Activated gamma-delta T cell (primary cell): ENCODE data around the gene ZXDC.

Experiments used
- DNase-seq: peaks from one replicate; lab custom pipeline; 2025; lab: John Stamatoyannopoulos, UW

ZXDC gene

DNA sequence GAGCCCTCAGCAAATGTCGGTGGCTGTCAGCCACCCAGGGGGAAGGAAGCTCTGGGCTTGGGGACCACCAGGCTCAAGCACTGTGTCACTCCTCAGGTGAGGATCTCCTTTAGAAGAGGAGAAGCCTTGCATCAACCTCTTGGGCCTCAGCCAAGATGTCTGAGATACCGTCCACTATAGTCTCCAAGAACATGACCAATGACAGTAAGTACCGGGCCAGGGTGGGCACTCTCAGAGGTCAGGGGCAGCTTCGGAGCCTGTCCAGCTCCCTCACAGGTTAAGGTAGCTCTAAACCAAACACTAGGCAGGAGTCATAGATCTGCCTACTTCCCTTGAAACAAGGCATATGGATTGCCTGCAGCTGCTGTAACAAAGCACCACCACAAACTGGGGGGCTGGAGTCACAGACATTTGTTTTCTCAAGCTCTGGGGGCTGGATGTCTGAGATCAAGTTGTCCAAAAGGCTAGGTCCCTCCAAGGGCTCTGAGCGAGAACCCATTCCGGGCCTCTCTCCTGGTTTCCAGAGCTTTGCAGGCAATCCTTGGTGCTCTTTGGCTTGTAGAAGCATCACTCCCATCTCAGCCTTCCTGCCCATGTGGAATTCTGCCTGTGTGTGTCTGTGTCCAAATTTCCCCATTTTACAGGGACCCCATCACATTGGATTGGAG, 79.7 kb downstream of the ZXDC start:
- no peak for DNase-seq

DNA sequence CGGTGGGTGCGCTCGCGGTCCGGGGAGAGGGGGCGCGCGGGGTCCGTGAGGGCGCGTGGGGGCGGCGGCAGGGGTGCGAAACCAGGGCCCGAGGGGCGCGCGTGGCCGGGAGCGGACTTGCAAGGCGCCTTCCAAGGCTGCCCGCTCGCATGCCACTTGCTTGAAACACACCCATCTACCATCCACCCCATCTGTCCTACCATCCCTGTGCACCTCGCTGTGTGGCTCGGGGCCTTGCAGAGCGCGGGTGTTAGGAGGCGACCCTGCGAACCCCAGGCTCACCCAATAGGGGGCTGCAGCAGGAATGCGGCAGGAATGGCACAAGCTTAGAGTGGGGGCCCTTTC, 80.7 kb downstream of the ZXDC start:
- DNase-seq = no peak

DNA sequence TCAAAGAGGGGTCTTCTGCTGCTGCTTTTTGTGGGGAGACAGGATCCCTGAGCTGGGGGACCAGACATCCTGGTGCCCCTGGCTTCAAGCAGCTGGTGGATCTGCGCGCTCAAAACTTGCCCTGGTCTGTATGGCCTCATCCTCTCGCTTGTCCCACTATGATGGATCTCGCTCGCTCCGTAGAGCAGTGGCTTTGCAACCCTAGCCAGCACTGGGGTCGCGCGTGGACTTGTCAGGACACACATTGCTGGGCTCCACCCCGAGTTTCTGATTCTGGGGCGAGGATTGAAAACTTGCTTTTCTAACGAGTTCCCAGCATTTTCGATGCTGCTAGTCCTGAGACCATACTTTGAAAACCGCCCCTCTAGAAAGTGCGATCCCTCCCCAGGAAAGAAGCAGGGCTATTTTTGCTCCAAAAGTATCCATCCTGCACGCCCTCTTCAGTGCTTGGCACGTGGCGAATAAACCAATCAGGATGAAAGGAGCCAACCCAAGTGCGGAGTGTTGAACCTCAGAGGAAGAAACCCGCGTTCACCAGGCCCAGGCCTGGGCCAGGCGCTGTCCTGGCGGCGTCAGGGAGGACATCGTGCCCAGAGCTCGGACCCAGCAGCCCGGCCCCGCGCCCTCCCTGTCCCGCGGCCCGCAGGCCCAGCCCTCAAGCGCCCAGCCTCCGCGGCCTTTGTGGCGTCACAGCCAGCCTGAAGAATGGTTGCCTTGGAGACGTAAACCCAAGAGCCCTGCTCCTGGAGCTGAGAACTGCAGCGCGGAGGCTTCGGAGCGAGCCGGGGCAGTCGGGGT, 81.3 kb downstream of the ZXDC start, which contains the start of gene CFAP100:
Gene CFAP100 (plus strand): TSS at position 731 of the 798 bp plus-strand sequence. CDS start 1,092 bp downstream, outside the sequence.
- DNase-seq = no peak

DNA sequence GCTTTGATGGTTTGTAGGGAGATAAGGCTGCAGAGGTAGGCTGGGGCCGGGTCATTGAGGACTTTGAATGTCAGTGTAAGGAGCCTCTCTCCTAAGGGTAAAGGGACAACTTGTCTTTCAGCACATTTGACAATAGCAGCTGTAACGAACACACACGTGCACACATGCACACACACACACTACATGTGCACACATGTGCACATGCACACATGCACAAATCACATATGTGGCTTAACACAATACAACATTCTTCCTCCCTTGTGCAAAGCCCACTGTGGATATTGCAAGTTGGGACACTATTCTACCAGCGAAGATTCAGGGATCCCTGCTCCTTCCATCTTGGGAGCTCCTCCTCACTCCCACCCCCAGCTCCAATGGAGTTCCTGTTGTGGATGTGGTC, 82.1 kb downstream of the ZXDC start:
- DNase-seq = no peak

DNA sequence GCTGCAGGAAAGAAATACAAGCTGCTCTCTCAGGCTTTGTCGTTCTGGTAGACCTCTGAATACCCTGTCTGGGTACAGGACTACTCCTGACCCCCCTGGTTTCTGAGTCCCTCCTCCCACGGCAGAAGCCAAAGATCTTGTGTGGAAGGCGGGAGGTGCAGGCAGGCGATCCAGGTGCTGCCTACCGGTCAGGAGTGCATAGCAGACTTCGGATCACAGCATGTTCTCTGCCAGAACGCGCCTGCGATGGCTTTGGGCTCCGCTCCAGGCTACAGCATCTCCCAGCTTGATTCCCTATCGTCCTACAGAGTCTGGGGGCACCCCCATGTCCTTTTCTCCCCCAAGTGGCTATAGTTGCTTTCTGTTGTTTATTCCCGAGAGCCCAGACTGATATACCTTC, 83.4 kb downstream of the ZXDC start:
- no peak for DNase-seq

DNA sequence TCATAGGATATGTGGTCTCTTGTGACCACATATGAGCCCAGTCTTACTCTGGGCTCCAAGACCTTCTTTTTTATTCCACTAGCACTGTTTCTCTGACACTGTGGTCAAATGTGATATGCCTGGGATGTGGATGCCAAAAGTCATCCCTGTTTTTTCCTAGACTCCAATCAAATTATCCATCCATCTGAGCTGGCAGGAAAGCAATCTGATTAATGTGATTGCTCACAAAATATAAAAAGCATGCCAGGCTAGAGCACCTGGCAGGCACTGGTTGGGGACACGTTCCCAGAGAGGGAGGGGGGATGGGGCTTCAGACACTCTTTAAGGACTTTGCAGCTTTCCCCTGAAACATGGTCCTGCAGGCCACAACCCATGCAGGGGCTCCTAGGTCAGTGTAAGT, 84.1 kb downstream of the ZXDC start:
- no peak for DNase-seq

DNA sequence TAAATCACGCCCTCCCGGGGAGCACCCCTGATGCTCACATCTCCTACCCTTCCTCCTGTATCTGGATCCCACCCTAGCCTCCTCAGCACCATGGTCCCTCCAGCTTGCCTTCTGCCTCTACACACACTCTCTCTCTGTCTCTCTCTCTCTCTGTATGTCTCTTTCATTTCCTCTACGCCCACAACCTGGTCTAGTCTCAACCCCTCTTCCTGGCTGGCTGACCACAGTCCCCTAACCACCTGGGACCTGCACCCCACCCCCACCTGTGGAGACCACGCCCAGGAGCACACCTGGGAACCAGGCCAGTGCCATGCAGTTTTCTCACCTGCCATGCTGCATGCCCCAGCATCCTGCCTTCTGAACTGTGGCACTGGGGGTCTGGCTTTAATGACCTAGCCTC, 84.9 kb downstream of the ZXDC start:
- DNase-seq = no peak

DNA sequence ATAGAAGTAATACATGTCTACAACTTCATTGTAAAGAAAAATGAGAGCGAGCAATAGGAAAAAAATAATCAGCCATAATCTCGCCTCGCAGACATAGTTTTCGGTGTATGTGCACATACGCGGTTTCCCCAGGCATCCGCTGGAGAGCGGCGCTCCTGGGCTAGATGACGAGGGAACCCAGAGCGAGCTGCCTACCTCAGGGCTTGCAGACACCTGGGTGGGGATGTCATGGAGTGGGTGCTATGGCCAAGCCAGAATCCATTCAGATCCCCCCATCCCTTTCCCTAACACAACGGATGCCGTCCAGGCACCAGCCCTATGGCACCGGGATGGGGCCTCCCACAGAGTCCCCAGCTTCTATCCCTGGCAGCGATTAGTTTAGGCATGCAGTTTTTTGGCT, 85.5 kb downstream of the ZXDC start:
- DNase-seq = no peak

DNA sequence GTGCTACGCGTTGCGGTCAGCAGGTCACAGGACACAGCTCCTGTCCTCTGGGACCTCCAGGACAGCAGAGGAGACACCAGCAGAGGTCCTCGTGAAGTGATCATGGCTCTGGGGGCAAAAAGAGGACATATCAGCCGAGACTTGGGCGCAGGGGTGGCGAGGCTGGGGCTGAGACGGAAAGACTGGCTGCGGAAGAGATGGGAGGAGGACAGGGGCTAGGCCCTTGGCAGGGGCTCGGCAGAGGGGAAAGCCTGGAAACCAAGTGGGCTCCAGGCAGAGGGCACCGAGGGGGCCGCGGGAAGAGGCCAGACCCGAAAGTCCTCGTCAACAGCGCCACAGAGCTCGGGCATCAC, 85.9 kb downstream of the ZXDC start:
- no peak for DNase-seq

DNA sequence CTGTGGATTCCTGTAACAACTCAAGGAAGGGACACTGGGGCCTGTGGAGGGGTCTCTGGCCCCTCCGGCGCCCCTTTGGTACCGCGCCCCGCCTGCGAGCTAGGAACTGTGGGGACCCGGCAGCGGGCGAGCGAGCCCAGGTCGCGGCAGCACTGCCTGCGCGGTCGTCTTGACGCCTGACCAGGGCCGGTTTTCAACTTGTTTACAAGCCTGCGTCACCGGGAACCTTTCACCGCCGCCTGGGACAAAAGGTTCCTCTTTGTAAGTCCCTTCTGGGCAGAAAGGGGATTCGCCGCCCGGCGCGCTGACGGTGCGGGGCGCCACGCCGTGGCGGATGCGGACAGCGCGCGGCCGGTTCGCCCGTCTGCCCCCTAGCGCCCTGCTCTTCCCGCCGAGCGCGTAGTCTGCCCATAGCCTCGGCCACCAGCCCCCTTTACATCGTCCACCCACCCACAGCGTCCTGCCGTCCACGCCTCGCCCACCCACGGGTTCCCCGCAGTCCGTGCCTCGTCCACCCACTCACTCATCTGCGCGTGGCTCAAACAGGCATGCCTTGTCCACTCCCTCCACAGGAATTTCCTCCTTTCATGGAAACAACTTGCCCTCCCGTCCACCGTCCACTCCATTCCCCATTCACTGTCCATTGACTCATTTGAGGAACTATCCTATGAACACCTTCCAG, 86.4 kb downstream of the ZXDC start:
- no peak for DNase-seq
